Naive thymus-derived CD8-positive, alpha-beta T cell (primary cell): ENCODE data around the gene OR10H5. TPM values are rescaled to one million over a fixed set of nuclear protein-coding genes. Genes with fewer than 3 reads are reported as not detected.
"Not testable (repeated sequence)": the region's sequence is repeated elsewhere in the genome, so short reads cannot be mapped to it uniquely, and the experiment has no call there.

Source experiments
- ATAC-seq, 2 donors: fragments of 150-1000 bp; cut with Tn5 transposase in 1 of 2; sonication (Bioruptor Pico), chemical (Tn5 transposase) in 1 of 2; 1 replicate in 1 of 2; 2 replicates in 1 of 2; pipeline ENCODE4 v1.10.0; 2021; ENCODE audit warnings: mild to moderate bottlenecking in 2 of 2, moderate library complexity in 2 of 2
- POLR2A ChIA-PET: fragments of 350-600 bp; sonication (Branson Sonifier 250); formaldehyde crosslinking; loops from one replicate; lab custom pipeline; 2021; ENCODE audit warnings: antibody characterized with exemption; lab: Charles Lee
- DNase-seq, 10 donors: peaks; one replicate each; pipeline versions ENCODE4 v3.0.0 to v3.0.0-alpha.2; 2020 to 2022
- H3K27ac Mint-ChIP-seq, 10 donors: one replicate each; pipeline ENCODE4 v1.8.0; 2020 to 2022; ENCODE audit warnings: mild to moderate bottlenecking in 10 of 10, mixed read lengths in 10 of 10, moderate library complexity in 4 of 10, inconsistent platforms in 1 of 10
- H3K27me3 Mint-ChIP-seq, 5 donors: one replicate each; pipeline ENCODE4 v1.8.0; 2021 to 2022; ENCODE audit warnings: mixed read lengths in 5 of 5
- H3K36me3 Mint-ChIP-seq, 3 donors: one replicate each; pipeline ENCODE4 v1.8.0; 2020 to 2022; ENCODE audit warnings: mixed read lengths in 3 of 3, mild to moderate bottlenecking in 2 of 3, inconsistent platforms in 1 of 3
- H3K4me1 Mint-ChIP-seq, 4 donors: one replicate each; pipeline ENCODE4 v1.8.0; 2021 to 2022; ENCODE audit warnings: mixed read lengths in 4 of 4
- H3K4me3 Mint-ChIP-seq, 10 donors: one replicate each; pipeline ENCODE4 v1.8.0; 2020 to 2022; ENCODE audit warnings: mild to moderate bottlenecking in 10 of 10, mixed read lengths in 10 of 10, moderate library complexity in 6 of 10, inconsistent platforms in 1 of 10
- H3K9me3 Mint-ChIP-seq, 9 donors: one replicate each; pipeline ENCODE4 v1.8.0; 2020 to 2022; ENCODE audit warnings: mixed read lengths in 9 of 9, mild to moderate bottlenecking in 3 of 9, inconsistent platforms in 1 of 9, moderate library complexity in 1 of 9
- polyA plus RNA-seq, 3 donors: library from polyadenylated mRNA; unstranded; fragments of 300-500 nt; fragmentation: Illumina TruSeq; gene quantifications; one replicate each; pipeline ENCODE4 v1.2.3, GENCODE V29; 2021
- total RNA-seq, 8 experiments: library from RNA in 2 of 8; stranded (reverse) in 2 of 8; gene quantifications; one replicate each; pipeline ENCODE4 v1.2.3 and lab custom pipeline; 2021 to 2026

Gene OR10H5
- total and polyA plus RNA-seq, 5 experiments from 2014 or later = not detected

GRCh38 chr19:15836330-15837220, 49.1 kb downstream of the OR10H5 start:
- Mint-ChIP-seq H3K4me3 (peak overlapping the region; percentile 85 to 98 (median 97)), H3K27ac (peak overlapping the region in 9 of 10 donors; percentile 92 to 100 (median 99)), H3K36me3 (no peaks in the 10 kb centered on the region), H3K27me3 (no peaks in the 10 kb centered on the region), H3K4me1 (peaks cover 16 to 32% (median 26%) of the 10 kb centered on the region in 4 donors), H3K9me3 (no peaks in the 10 kb centered on the region)
- DNase-seq = peak; percentile 85 to 100 (median 98)
- POLR2A ChIA-PET = interaction anchor here (0.6 to 2.1 kb wide), 28 partner anchors 10 to 546 kb away, joined by 3 to 9 read pairs (median 4); partner anchors contain the start of genes AKAP8L, AP1M1, CYP4F12 and KLF2
- peak; percentile 87 to 88 for ATAC-seq

GRCh38 chr19:15837221-15837731, 49.8 kb downstream of the OR10H5 start:
- peaks cover 16 to 36% (median 28%) of the 10 kb centered on the region in 4 donors for H3K4me1 Mint-ChIP-seq
- H3K4me3 Mint-ChIP-seq = peak overlapping the region; percentile 85 to 98 (median 96)
- no peaks in the 10 kb centered on the region for H3K9me3 Mint-ChIP-seq
- no peaks in the 10 kb centered on the region for H3K36me3 Mint-ChIP-seq
- H3K27me3 Mint-ChIP-seq = no peaks in the 10 kb centered on the region
- POLR2A ChIA-PET = interaction anchor here (0.9 to 2.1 kb wide), 22 partner anchors 11 to 545 kb away, joined by 3 to 9 read pairs (median 5); partner anchors contain the start of genes AKAP8L, AP1M1, CYP4F12 and OR10H1
- ATAC-seq = no peak
- H3K27ac Mint-ChIP-seq = peak overlapping the region in 9 of 10 donors; percentile 92 to 99 (median 97)
- no peak for DNase-seq

GRCh38 chr19:15838351-15838750, 50.9 kb downstream of the OR10H5 start:
- DNase-seq = no peak
- no peaks in the 10 kb centered on the region for H3K36me3 Mint-ChIP-seq
- peaks cover 22 to 43% (median 34%) of the 10 kb centered on the region in 4 donors for H3K4me1 Mint-ChIP-seq
- POLR2A ChIA-PET = no interaction called here
- no peaks in the 10 kb centered on the region for H3K9me3 Mint-ChIP-seq
- H3K27me3 Mint-ChIP-seq = no peaks in the 10 kb centered on the region
- ATAC-seq = no peak
- H3K4me3 Mint-ChIP-seq = peak overlapping the region in 7 of 10 donors; percentile 19 to 61 (median 32)
- peak overlapping the region; percentile 32 to 96 (median 80) for H3K27ac Mint-ChIP-seq

DNA sequence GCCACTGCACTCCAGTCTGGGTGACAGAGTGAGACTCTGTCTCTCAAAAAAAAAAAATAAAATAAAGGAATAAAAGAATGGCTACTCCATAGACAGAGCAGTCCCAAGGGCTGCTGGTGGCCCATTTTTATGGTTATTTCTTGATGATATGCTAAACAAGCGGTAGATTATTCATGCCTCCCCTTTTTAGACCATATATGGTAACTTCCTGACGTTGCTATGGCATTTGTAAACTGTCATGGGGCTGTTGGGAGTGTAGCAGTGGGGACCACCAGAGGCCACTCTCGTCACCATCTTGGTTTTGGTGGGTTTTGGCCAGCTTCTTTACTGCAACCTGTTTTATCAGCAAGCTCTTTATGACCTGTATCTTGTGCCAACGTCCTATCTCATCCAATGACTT, 52.4 kb downstream of the OR10H5 start:
- H3K27me3 Mint-ChIP-seq, POLR2A ChIA-PET, H3K36me3 Mint-ChIP-seq, DNase-seq, H3K9me3 Mint-ChIP-seq, ATAC-seq: not testable (repeated sequence)
- Mint-ChIP-seq H3K4me1 (peaks cover 30 to 55% (median 47%) of the 10 kb centered on the region in 4 donors), H3K4me3 (peak overlapping the region in 1 of 10 donors; percentile 31), H3K27ac (peak overlapping the region in 6 of 10 donors; percentile 1 to 58 (median 26))

GRCh38 chr19:15840833-15841232, 53.4 kb downstream of the OR10H5 start:
- H3K27ac Mint-ChIP-seq = no peak overlapping the region
- H3K36me3 Mint-ChIP-seq = no peaks in the 10 kb centered on the region
- H3K4me1 Mint-ChIP-seq = peaks cover 33 to 55% (median 49%) of the 10 kb centered on the region in 4 donors
- POLR2A ChIA-PET = interaction anchor here (0.6 to 1.1 kb wide), 3 partner anchors 9 to 100 kb away, joined by 3 to 4 read pairs (median 4); no protein-coding TSS in a partner anchor
- no peaks in the 10 kb centered on the region for H3K9me3 Mint-ChIP-seq
- H3K27me3 Mint-ChIP-seq = no peaks in the 10 kb centered on the region
- DNase-seq (no peak), ATAC-seq (no peak)
- no peak overlapping the region for H3K4me3 Mint-ChIP-seq

DNA sequence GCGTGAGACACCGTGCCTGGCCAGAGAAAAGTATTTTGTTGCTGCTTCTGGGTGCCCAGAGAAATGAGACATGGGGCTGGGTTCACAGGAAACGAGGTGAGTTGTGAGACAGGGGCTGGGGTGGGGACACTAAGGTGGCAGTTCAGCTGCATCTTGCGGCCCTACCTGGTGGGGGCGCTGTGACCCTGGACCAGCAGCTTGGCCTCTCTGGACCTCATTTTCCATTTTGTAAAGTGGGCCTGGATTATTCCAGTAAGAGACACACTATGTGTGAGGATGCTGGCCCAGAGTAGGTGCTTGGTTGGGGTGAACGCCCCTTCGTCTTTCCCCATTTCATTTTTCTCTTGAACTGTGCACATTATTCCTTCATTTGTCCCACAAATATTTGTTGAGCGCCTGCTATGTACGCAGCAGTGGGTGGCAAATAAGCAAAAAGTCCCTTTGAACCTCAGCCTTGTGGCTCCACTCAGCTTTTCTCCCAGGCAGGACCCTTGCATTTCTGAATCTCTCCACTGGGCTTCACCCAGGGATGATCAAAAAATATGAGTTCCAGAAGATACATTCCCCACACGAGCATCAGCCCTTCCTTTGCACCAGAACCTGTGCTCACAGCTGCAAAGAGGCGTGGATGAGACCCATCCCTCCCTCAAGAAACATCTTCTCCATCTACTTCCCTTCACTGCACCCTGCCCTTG, 54.6 kb downstream of the OR10H5 start:
- ATAC-seq = no peak
- H3K4me3 Mint-ChIP-seq = peak overlapping the region in 2 of 10 donors; percentile 5 to 7
- H3K36me3 Mint-ChIP-seq = no peaks in the 10 kb centered on the region
- H3K27ac Mint-ChIP-seq = peak overlapping the region in 9 of 10 donors; percentile 32 to 72 (median 60)
- H3K4me1 Mint-ChIP-seq = peaks cover 36 to 60% (median 51%) of the 10 kb centered on the region in 4 donors
- H3K27me3 Mint-ChIP-seq = no peaks in the 10 kb centered on the region
- DNase-seq = peak in 1 of 10 donors; percentile 13
- POLR2A ChIA-PET = interaction anchor here (1.1 kb wide), 1 partner anchor 8 kb away, joined by 3 read pairs; no protein-coding TSS in a partner anchor
- no peaks in the 10 kb centered on the region for H3K9me3 Mint-ChIP-seq

DNA sequence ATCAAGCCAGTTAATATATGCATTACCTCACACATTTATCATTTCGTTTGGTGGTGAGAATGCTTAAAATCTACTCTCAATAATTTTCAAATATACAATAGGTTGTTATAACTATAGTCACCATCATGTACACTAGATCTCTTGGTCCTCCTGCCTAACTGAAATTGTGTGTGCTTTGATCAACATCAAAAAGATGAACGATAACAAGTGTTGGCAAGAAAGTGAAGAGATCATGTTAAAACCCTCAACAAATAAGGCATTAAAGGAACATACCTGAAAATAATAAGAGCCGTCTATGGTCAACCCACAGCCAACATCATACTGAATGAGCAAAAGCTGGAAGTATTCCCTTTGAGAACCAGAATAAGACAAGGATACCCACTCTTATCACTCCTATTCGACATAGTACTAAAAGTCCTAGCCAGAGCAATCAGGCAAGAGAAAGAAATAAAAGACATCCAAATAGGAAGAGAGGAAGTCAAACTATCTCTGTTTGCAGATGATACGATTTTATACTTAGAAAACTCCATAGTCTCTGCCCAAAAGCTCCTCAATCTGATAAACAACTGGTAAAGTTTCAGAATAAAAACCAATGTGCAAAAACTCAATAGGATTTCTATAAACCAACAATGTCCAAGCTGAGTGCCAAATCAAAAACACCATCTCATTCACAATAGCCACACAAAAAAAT, 55.9 kb downstream of the OR10H5 start:
- DNase-seq = peak in 2 of 10 donors; percentile 26 to 34
- H3K4me3 Mint-ChIP-seq = peak overlapping the region in 9 of 10 donors; percentile 1 to 76 (median 60)
- ATAC-seq = peak; percentile 26 to 48
- no peaks in the 10 kb centered on the region for H3K36me3 Mint-ChIP-seq
- H3K27ac Mint-ChIP-seq = peak overlapping the region in 9 of 10 donors; percentile 8 to 91 (median 80)
- H3K27me3 Mint-ChIP-seq = no peaks in the 10 kb centered on the region
- H3K4me1 Mint-ChIP-seq = peaks cover 30 to 50% (median 42%) of the 10 kb centered on the region in 4 donors
- POLR2A ChIA-PET = interaction anchor here (1.0 to 1.6 kb wide), 3 partner anchors 10 to 231 kb away, joined by 3 to 8 read pairs (median 7); no protein-coding TSS in a partner anchor
- no peaks in the 10 kb centered on the region for H3K9me3 Mint-ChIP-seq

- not testable (repeated sequence) for H3K36me3 Mint-ChIP-seq, H3K27me3 Mint-ChIP-seq, H3K9me3 Mint-ChIP-seq
- H3K27ac Mint-ChIP-seq = peak overlapping the region in 9 of 10 donors; percentile 8 to 91 (median 80)
- POLR2A ChIA-PET = interaction anchor here (1.0 to 1.6 kb wide), 3 partner anchors 9 to 230 kb away, joined by 3 to 8 read pairs (median 7); no protein-coding TSS in a partner anchor
- peaks cover 28 to 46% (median 36%) of the 10 kb centered on the region in 4 donors for H3K4me1 Mint-ChIP-seq
- H3K4me3 Mint-ChIP-seq = peak overlapping the region in 9 of 10 donors; percentile 1 to 76 (median 60)
- ATAC-seq (peak in 1 of 2 donors; percentile 15), DNase-seq (peak in 1 of 10 donors; percentile 6)
Measured at GRCh38 chr19:15843894-15844222, 56.4 kb downstream of the OR10H5 start.

DNA sequence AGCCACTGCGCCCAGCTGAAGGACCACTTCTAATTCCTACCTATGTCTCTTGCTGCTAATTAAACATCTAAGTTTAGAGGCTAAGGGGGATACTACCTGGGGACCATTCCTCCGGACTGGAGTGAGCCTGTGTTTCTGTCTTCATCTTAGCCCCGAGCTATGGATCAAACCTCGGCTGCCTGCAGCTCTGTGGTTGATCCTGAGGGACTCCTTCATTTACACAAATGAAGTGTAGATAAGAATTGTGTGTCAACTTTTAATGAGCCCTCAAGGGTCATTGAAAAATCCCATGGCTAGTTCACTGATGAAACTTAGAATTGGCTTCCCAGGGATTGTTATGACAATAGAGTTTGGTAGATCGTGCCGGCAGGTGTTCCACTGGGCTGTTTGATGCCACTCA, 59.5 kb downstream of the OR10H5 start:
- H3K4me3 Mint-ChIP-seq = peak overlapping the region in 1 of 10 donors; percentile 11
- H3K27me3 Mint-ChIP-seq = no peaks in the 10 kb centered on the region
- POLR2A ChIA-PET = interaction anchor here (1.1 kb wide), 1 partner anchor 11 kb away, joined by 5 read pairs; no protein-coding TSS in a partner anchor
- ATAC-seq (no peak), DNase-seq (no peak)
- no peaks in the 10 kb centered on the region for H3K36me3 Mint-ChIP-seq
- no peaks in the 10 kb centered on the region for H3K9me3 Mint-ChIP-seq
- H3K27ac Mint-ChIP-seq = peak overlapping the region in 6 of 10 donors; percentile 24 to 76 (median 55)
- peaks cover 27 to 43% (median 35%) of the 10 kb centered on the region in 4 donors for H3K4me1 Mint-ChIP-seq

DNA sequence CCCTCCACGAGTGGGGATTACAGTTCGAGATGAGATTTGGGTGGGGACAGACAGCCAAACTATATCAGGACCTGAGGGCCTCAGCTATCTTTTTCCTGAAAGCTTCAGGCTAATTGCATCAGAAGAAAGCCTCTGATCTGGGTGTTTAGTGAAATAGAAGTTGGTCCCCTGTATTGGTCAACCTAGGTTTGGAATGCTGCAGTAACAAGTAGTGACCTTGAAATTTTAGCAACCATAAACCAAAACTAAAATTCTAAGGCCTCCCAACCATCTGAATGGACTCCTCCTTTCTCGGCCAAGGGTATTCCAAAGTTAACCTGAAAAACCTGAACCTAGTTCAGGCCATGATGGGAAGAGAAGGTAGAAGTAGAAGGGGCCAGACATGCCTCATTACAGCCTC, 62.9 kb downstream of the OR10H5 start:
- no peaks in the 10 kb centered on the region for H3K36me3 Mint-ChIP-seq
- DNase-seq (no peak), ATAC-seq (no peak)
- peaks cover 11 to 13% (median 11%) of the 10 kb centered on the region in 4 donors for H3K4me1 Mint-ChIP-seq
- no peaks in the 10 kb centered on the region for H3K27me3 Mint-ChIP-seq
- H3K27ac Mint-ChIP-seq = no peak overlapping the region
- no peak overlapping the region for H3K4me3 Mint-ChIP-seq
- POLR2A ChIA-PET = interaction anchor here (0.7 to 1.9 kb wide), 3 partner anchors 9 to 32 kb away, joined by 3 to 7 read pairs (median 4); no protein-coding TSS in a partner anchor
- no peaks in the 10 kb centered on the region for H3K9me3 Mint-ChIP-seq
